Heart right ventricle (tissue), 16 donors: ENCODE measurements around the gene HAND1. TPM values are rescaled to one million over a fixed set of nuclear protein-coding genes. Genes with fewer than 3 reads are reported as not detected.

Source experiments
- ATAC-seq, 8 donors: fragments of 200-7000 bp; cut with Tn5 transposase; one replicate each; pipeline ENCODE4 v1.9.1; 2020; ENCODE audit warnings: mild to moderate bottlenecking in 8 of 8, moderate library complexity in 8 of 8, moderate number of reproducible peaks in 1 of 8
- DNase-seq, 2 donors: peaks; one replicate each; pipeline ENCODE4 v3.0.0-alpha.2; 2020
- H3K27ac ChIP-seq, 10 donors: fragments of 200-600 bp; sonication (generic) in 2 of 10; one replicate each; pipeline versions ENCODE4 v1.5.0 to v1.8.0; 2020 to 2022; ENCODE audit warnings: mild to moderate bottlenecking in 3 of 10
- H3K27me3 ChIP-seq, 7 donors: fragments of 200-600 bp; one replicate each; pipeline ENCODE4 v1.8.0; 2021 to 2022; ENCODE audit warnings: mild to moderate bottlenecking in 2 of 7
- H3K36me3 ChIP-seq, 9 donors: fragments of 200-600 bp; sonication (generic) in 1 of 9; one replicate each; pipeline versions ENCODE4 v1.5.0 to v1.8.0; 2020 to 2022; ENCODE audit warnings: mild to moderate bottlenecking in 2 of 9
- H3K4me1 ChIP-seq, 9 donors: fragments of 200-600 bp; sonication (generic) in 1 of 9; one replicate each; pipeline versions ENCODE4 v1.5.0 to v1.8.0; 2020 to 2022; ENCODE audit warnings: mild to moderate bottlenecking in 4 of 9
- H3K4me3 ChIP-seq, 10 donors: fragments of 200-600 bp; sonication (generic) in 2 of 10; one replicate each; pipeline versions ENCODE4 v1.5.0 to v1.8.0; 2020 to 2022; ENCODE audit warnings: mild to moderate bottlenecking in 7 of 10, moderate library complexity in 2 of 10
- H3K9me3 ChIP-seq, 11 donors: fragments of 200-600 bp in 10 of 11; sonication (generic) in 2 of 11; one replicate each; pipeline versions ENCODE4 v1.5.0 to v1.8.0; 2013 to 2022; ENCODE audit warnings: mild to moderate bottlenecking in 2 of 11, control low read depth in 1 of 11, moderate library complexity in 1 of 11
- CTCF ChIP-seq, 9 donors: fragments of 200-600 bp; sonication (generic) in 2 of 9; IDR thresholded peaks; one replicate each; pipeline versions ENCODE4 v1.5.0 to v1.8.0; 2021 to 2022; ENCODE audit warnings: antibody characterized with exemption in 9 of 9, mild to moderate bottlenecking in 5 of 9, moderate library complexity in 1 of 9
- WGBS, 2 donors: extraction: QIAGEN DNeasy Blood & Tissue Kit; methylation state at CpG; one replicate each; pipeline ENCODE4 v1.1.7; 2013; ENCODE audit warnings: inconsistent platforms in 1 of 2; 5-methylcytosine and 5-hydroxymethylcytosine counted together
- intact Hi-C, 10 donors: fragments of 100-400 bp; cut with DNase I; formaldehyde crosslinking; loops; one replicate each; pipeline versions ENCODE4 v1.11.1 to v1.14.2; 2022
- long read RNA-seq, 3 donors: library from polyadenylated mRNA; unstranded; transcript quantifications; one replicate each; pipeline ENCODE4 v2.0.0, GENCODE V29; 2020 to 2021
- polyA plus RNA-seq, 2 donors: library from polyadenylated mRNA; stranded (reverse); fragments of 200-250 nt; gene quantifications; one replicate each; pipeline ENCODE4 v1.2.3, GENCODE V29; 2013
- total RNA-seq, 10 donors: library from RNA; stranded (reverse); fragmentation: NEBNext Ultra II Directional in 3 of 10; extraction: Animal tissue kit (Norgen Biotek cat#: 25700) in 3 of 10; gene quantifications; one replicate each; pipeline versions ENCODE4 v1.2.1 to v1.2.4, GENCODE V29; 2021 to 2023
- donor health status: Arrhythmogenic right ventricular cardiomyopathy.
- donor health status: ischemic (EF 13 %, LVEDD 7.1; RV severe dilation, severe dysfunction).
- donor health status: healthy with polysubstance abuse.
- donor health status: DM: no; HTN: yes; CAD: no.
- donor health status: DM: no; HTN: no; CAD: no.
- donor health status: ischemic (EF 25% LVEDD 6.9; RV normal size, moderate dysfunction).
- donor health status: ischemic (EF 25% LVEDD 5.7; RV mildly dilated, moderate dysfunction).
- donor health status: healthy.
- donor health status: DM: yes; HTN: yes; CAD: no.
- donor health status: Ischemic cardiomyopathy.
- donor health status: ischemic (EF 35%, LVEDD 5.7; RV mildly dilated, moderate dysfunction).
- donor health status: nonischemic (EF 11% LVEDD 7.7; RV severe dilation, severe dysfunction).
- donor health status: DM: yes; HTN: yes; CAD: no.
- donor health status: PGD.
- donor health status: ischemic (EF 29% LVEDD 5.4; RV normal size, mild dysfunction).
- donor health status: nonischemic (EF 23%, LVEDD 6.1; RV moderate dilation, normal function).

HAND1 gene
- total RNA-seq (10 to 100 TPM; 22.2 to 33.0 (median 24.8) TPM), polyA plus RNA-seq (10 to 100 TPM; 16.8 to 18.4 TPM)
- long read RNA-seq, donor 1, transcript HAND1-201 (2 exons, 1,738 nt): major isoform, 25 of 36 reads
- long read RNA-seq, donor 1, partial matches to known transcripts: 3 of 36 reads
- long read RNA-seq, donor 1, other reads (novel, unspliced or antisense): 8 of 36 reads
- long read RNA-seq, donor 2, transcript HAND1-201 (2 exons, 1,738 nt): major isoform, 36 of 43 reads
- long read RNA-seq, donor 2, partial matches to known transcripts: 4 of 43 reads
- long read RNA-seq, donor 2, other reads (novel, unspliced or antisense): 3 of 43 reads
- long read RNA-seq, donor 3, transcript HAND1-201 (2 exons, 1,738 nt): major isoform, 60 of 76 reads
- long read RNA-seq, donor 3, partial matches to known transcripts: 2 of 76 reads
- long read RNA-seq, donor 3, other reads (novel, unspliced or antisense): 14 of 76 reads

- H3K4me1 ChIP-seq: peaks cover 18 to 75% (median 56%) of the 10 kb centered on the region in 9 donors
- 1 to 3% methylated on average over 20 of the region's 20 CpGs for WGBS, 2 donors
- H3K36me3 ChIP-seq: no peaks in the 10 kb centered on the region
- H3K27me3 ChIP-seq: peaks cover 33 to 100% (median 100%) of the 10 kb centered on the region in 7 donors
- peak within 1 kb of the TSS; percentile 13 to 86 (median 76) for H3K27ac ChIP-seq
- H3K4me3 ChIP-seq: peak within 1 kb of the TSS; percentile 46 to 65 (median 59)
- peak; percentile 72 to 81 for DNase-seq
- H3K9me3 ChIP-seq: no peaks in the 10 kb centered on the region
- ATAC-seq: peak; percentile 79 to 95 (median 92)
- intact Hi-C loops: loop anchor here in 1 of 10 donors (10.0 kb wide), 1 partner anchor 377 kb away; the partner anchor contains the start of genes CNOT8 and FAXDC2
- TF ChIP-seq CTCF (IDR thresholded peaks at IDR 0.05): no peak
These were observed at the start of gene HAND1 for GRCh38 chr5:154478224-154478565. HAND1 (minus strand) TSS chr5:154478227; CDS start chr5:154478008, 219 bp downstream.

- no peak overlapping the region for H3K4me3 ChIP-seq
- H3K27me3 ChIP-seq: peaks cover 0 to 28% (median 9%) of the 10 kb centered on the region in 7 donors
- no peaks in the 10 kb centered on the region for H3K9me3 ChIP-seq
- intact Hi-C loops: loop anchor here in 1 of 10 donors (10.0 kb wide), 1 partner anchor 78 kb away; no protein-coding TSS in a partner anchor
- ATAC-seq (no peak), DNase-seq (no peak)
- H3K36me3 ChIP-seq: no peaks in the 10 kb centered on the region
- TF ChIP-seq CTCF (IDR thresholded peaks at IDR 0.05): no peak
- WGBS, 2 donors: 69 to 77% methylated on average over 12 of the region's 12 CpGs
- no peak overlapping the region for H3K27ac ChIP-seq
- H3K4me1 ChIP-seq: peaks cover 0 to 16% (median 4%) of the 10 kb centered on the region in 9 donors
These were observed 48.5 kb upstream of the HAND1 start for GRCh38 chr5:154526231-154527226.

GRCh38 chr5:154524859-154525258, 46.8 kb upstream of the HAND1 start:
- intact Hi-C loops: loop anchor here in 2 of 10 donors (5.0 to 10.0 kb wide), 2 partner anchors 80 to 82 kb away; no protein-coding TSS in a partner anchor
- no peak for TF ChIP-seq CTCF (IDR thresholded peaks at IDR 0.05)

More at GRCh38 chr5:154524859-154525258, 46.8 kb upstream of the HAND1 start:
- WGBS, 2 donors: 65 to 78% methylated on average over 2 of the region's 2 CpGs
- Histone ChIP-seq H3K9me3 (no peaks in the 10 kb centered on the region), H3K4me3 (no peak overlapping the region), H3K36me3 (no peaks in the 10 kb centered on the region), H3K27me3 (peaks cover 0 to 38% (median 23%) of the 10 kb centered on the region in 7 donors), H3K27ac (no peak overlapping the region), H3K4me1 (peaks cover 0 to 20% (median 4%) of the 10 kb centered on the region in 9 donors)
- DNase-seq (no peak), ATAC-seq (no peak)
